ENCODE measurements around the gene ZNF644.

GRCh38 chr1:90881034-90881433 is 140.8 kb downstream of the ZNF644 start:
- TF ChIP-seq POLR2A (IDR thresholded peaks at IDR 0.05) (no peak), POLR2AphosphoS5 (IDR thresholded peaks at IDR 0.05) (no peak), CTCF (IDR thresholded peaks at IDR 0.05) (no peak)

Measured in breast epithelium (tissue), 3 donors.